DND-41 (cell line): Measurements from ENCODE around the gene WNT3A.

Source experiments
- CTCF ChIP-seq: IDR thresholded peaks from 2 replicates; pipeline ENCODE4 v1.5.1; 2012; ENCODE audit warnings: borderline replicate concordance, low read length, moderate library complexity, mild to moderate bottlenecking; ENCODE audit not compliant: poor library complexity, severe bottlenecking; ENCODE audit errors: extremely low read depth
- EZH2 ChIP-seq: IDR thresholded peaks from 3 replicates; pipeline ENCODE4 v1.6.1; 2012; ENCODE audit warnings: borderline replicate concordance, low read depth, mild to moderate bottlenecking, moderate library complexity, low read length, inconsistent platforms; ENCODE audit not compliant: severe bottlenecking

GRCh38 chr1:228016653-228017355, 10.0 kb downstream of the WNT3A start:
- TF ChIP-seq CTCF (no peak), EZH2 (no peak)
